Gastrocnemius medialis (tissue), 4 donors: ENCODE results near the gene CD8B2. TPM values are rescaled to one million over a fixed set of nuclear protein-coding genes. Genes with fewer than 3 reads are reported as not detected.
A peak's percentile ranks its signal among the peaks of the same experiment; 100 is the strongest.

Source experiments
- ATAC-seq, 2 donors: fragments of 150-250 bp; one replicate each; pipeline ENCODE4 v1.9.1; 2016
- DNase-seq, 2 donors: peaks; one replicate each; pipeline ENCODE4 v3.0.0-alpha.2; 2019
- H3K27ac ChIP-seq, 4 donors: fragments of 200-600 bp; sonication (generic); 1 replicate in 1 of 4; 2 replicates in 3 of 4; pipeline ENCODE4 v1.5.1; 2016 to 2018; ENCODE audit warnings: mild to moderate bottlenecking in 2 of 4, moderate library complexity in 1 of 4
- H3K27me3 ChIP-seq, 3 donors: fragments of 200-600 bp; sonication (generic) in 2 of 3; 1 replicate in 1 of 3; 2 replicates in 2 of 3; pipeline versions ENCODE4 v1.5.1 to v1.6.0; 2016 to 2019; ENCODE audit warnings: mild to moderate bottlenecking in 1 of 3, moderate library complexity in 1 of 3
- H3K36me3 ChIP-seq, 2 donors: fragments of 200-600 bp; sonication (generic) in 1 of 2; one replicate each; pipeline ENCODE4 v1.5.1; 2017 to 2018
- H3K4me1 ChIP-seq, 2 donors: fragments of 200-600 bp; sonication (generic) in 1 of 2; one replicate each; pipeline ENCODE4 v1.5.1; 2016 to 2017; ENCODE audit warnings: mild to moderate bottlenecking in 2 of 2
- H3K4me3 ChIP-seq, 4 donors: fragments of 200-600 bp; sonication (generic) in 3 of 4; 1 replicate in 1 of 4; 2 replicates in 3 of 4; pipeline ENCODE4 v1.5.1; 2016 to 2019; ENCODE audit warnings: mild to moderate bottlenecking in 2 of 4
- H3K9me3 ChIP-seq, 3 donors: fragments of 200-600 bp; sonication (generic) in 2 of 3; 1 replicate in 1 of 3; 2 replicates in 2 of 3; pipeline ENCODE4 v1.5.1; 2016 to 2019
- POLR2A ChIP-seq, 2 donors: fragments of 450-650 bp; IDR thresholded peaks; one replicate each; pipeline ENCODE4 v1.6.1; 2017; ENCODE audit warnings: antibody characterized with exemption in 2 of 2, mild to moderate bottlenecking in 2 of 2, moderate library complexity in 2 of 2
- in situ Hi-C, 4 donors: fragments of 200-750 bp; cut with MboI; loops; one replicate each; pipeline versions ENCODE4 v1.15.0 to v1.8.0; 2017; ENCODE audit warnings: low sequenced_read_pairs in 4 of 4
- intact Hi-C: fragments of 100-400 bp; cut with DNase I; formaldehyde crosslinking; loops from one replicate; pipeline ENCODE4 v1.15.1; 2023; ENCODE audit warnings: low total_unique reads
- total RNA-seq, 4 donors: library from RNA; depleted of rRNA; stranded (reverse); fragments of >200 nt; gene quantifications; one replicate each; pipeline versions ENCODE4 v1.1.0 to v1.2.3, GENCODE V29; 2016
- TF ChIP-seq, protein P1 (sequence below), 5 experiments: fragments of 450-650 bp in 3 of 5; fragments of 200-600 bp in 2 of 5; sonication (generic) in 2 of 5; IDR thresholded peaks in 4 of 5; conservative IDR thresholded peaks in 1 of 5; 1 replicate in 4 of 5; 2 replicates in 1 of 5; pipeline ENCODE4 v1.5.1; 2016 to 2019; ENCODE audit warnings: antibody characterized with exemption in 5 of 5, mild to moderate bottlenecking in 3 of 5, moderate library complexity in 3 of 5

Gene CD8B2
- total RNA-seq, 4 donors from 2014 or later: 0.07 TPM; not detected in 3

DNA sequence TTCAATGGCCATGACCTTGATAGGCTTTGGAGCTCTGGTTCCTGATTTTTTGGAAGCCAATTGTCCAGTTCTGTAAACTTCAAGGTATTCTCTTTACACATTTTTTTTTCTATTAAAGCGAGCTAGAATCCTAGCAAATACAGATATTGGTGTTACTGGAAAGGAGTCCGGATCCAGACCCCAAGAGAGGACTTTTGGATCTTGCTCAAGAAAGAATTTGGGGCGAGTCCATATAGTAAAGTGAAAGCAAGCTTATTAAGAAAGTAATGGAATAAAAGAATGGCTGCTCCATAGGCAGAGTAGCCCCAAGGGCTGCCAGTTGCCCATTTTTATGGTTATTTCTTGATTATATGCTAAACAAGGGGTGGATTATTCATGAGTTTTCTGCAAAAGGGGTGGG is 45.1 kb downstream of the CD8B2 start:
- no peaks in the 10 kb centered on the region for H3K9me3 ChIP-seq
- DNase-seq: no peak
- in situ Hi-C loops: no loop called here

DNA sequence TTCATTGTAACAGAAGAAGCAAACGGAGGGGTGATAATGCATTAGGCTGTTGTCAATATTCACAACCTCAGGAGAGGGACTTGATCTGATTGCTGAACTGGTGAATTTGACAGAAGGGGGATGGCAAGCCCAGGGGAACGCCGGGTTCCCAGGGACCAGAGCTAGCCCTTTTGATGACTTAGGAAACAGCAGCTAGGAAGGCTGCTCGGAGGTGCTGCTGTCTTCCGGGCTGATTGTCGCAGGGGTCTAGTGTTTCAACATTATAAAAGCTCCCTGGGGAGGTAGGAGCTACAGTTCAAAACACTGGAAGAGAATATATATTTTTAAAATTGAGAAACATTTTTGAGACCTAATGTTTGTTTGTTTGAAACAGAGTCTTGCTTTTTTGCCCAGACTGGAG is 47.3 kb downstream of the CD8B2 start:
- in situ Hi-C loops (no loop called here), intact Hi-C loops (no loop called here)
- H3K4me3 ChIP-seq: no peak overlapping the region
- no peaks in the 10 kb centered on the region for H3K9me3 ChIP-seq
- H3K27ac ChIP-seq: no peak overlapping the region
- no peaks in the 10 kb centered on the region for H3K4me1 ChIP-seq
- no peak for DNase-seq
- no peak for ATAC-seq
- H3K36me3 ChIP-seq: no peaks in the 10 kb centered on the region
- TF ChIP-seq, protein P1, sequence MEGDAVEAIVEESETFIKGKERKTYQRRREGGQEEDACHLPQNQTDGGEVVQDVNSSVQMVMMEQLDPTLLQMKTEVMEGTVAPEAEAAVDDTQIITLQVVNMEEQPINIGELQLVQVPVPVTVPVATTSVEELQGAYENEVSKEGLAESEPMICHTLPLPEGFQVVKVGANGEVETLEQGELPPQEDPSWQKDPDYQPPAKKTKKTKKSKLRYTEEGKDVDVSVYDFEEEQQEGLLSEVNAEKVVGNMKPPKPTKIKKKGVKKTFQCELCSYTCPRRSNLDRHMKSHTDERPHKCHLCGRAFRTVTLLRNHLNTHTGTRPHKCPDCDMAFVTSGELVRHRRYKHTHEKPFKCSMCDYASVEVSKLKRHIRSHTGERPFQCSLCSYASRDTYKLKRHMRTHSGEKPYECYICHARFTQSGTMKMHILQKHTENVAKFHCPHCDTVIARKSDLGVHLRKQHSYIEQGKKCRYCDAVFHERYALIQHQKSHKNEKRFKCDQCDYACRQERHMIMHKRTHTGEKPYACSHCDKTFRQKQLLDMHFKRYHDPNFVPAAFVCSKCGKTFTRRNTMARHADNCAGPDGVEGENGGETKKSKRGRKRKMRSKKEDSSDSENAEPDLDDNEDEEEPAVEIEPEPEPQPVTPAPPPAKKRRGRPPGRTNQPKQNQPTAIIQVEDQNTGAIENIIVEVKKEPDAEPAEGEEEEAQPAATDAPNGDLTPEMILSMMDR (IDR thresholded peaks at IDR 0.05 in 4 of 5, conservative IDR thresholded peaks at IDR 0.05 in 1 of 5): no peak
- H3K27me3 ChIP-seq: peaks cover 0 to 4% (median 4%) of the 10 kb centered on the region in 3 donors

More for the DNA sequence above, 45.1 kb downstream of the CD8B2 start:
- Histone ChIP-seq H3K4me3 (no peak overlapping the region), H3K36me3 (no peaks in the 10 kb centered on the region), H3K27ac (no peak overlapping the region), H3K4me1 (no peaks in the 10 kb centered on the region), H3K27me3 (peaks cover 0 to 4% (median 4%) of the 10 kb centered on the region in 3 donors)
- intact Hi-C loops: no loop called here
- no peak for ATAC-seq
- TF ChIP-seq, protein P1 (IDR thresholded peaks at IDR 0.05 in 4 of 5, conservative IDR thresholded peaks at IDR 0.05 in 1 of 5): no peak
- TF ChIP-seq POLR2A (IDR thresholded peaks at IDR 0.05): no peak

DNA sequence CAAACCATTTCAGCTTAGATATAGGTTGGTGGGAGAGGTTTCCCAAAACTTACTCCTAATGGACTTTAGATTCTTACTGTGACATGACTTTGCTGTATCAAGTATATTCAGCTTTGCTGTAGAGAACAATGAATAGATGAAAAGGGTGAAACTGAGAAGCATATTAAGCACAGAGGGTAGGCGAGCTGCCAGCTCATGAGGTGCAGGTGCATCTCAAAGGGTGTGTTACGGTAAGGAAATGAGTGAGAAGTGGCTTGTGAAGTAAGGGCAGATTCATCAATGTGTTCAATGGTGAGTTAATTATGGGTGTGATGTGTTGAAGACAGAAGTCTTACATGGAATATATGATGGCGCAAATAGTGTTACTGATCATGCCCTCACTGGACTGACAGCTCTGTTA is 49.3 kb downstream of the CD8B2 start:
- Histone ChIP-seq H3K27ac (no peak overlapping the region), H3K36me3 (no peaks in the 10 kb centered on the region), H3K4me1 (no peaks in the 10 kb centered on the region), H3K9me3 (no peaks in the 10 kb centered on the region), H3K27me3 (peaks cover 0 to 4% (median 4%) of the 10 kb centered on the region in 3 donors), H3K4me3 (no peak overlapping the region)
- DNase-seq: no peak
- no peak for ATAC-seq
- in situ Hi-C loops: no loop called here
- TF ChIP-seq, protein P1 (IDR thresholded peaks at IDR 0.05 in 4 of 5, conservative IDR thresholded peaks at IDR 0.05 in 1 of 5): no peak
- no peak for TF ChIP-seq POLR2A (IDR thresholded peaks at IDR 0.05)
- intact Hi-C loops: no loop called here

DNA sequence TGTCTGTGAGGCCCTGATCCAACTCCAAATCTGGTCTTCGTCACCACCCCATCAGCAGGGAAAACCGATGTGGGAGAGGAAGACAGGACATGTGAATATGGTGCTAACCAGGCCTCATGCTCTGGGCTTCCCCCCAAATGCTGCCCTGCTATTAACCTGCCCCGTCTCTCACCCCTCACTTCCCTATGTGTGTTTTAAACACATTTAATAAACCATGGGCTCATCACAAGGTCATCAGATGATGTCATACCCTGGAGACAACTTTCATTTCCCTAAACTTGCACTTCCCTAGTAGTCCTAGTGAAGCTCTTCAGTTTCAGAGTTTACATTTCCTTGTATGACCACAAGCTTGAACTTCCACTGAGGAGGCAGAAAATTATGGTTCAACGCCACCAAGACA is 49.9 kb downstream of the CD8B2 start:
- H3K4me3 ChIP-seq: no peak overlapping the region
- no peak overlapping the region for H3K27ac ChIP-seq
- DNase-seq: peak in 1 of 2 donors; percentile 21
- no peak for TF ChIP-seq POLR2A (IDR thresholded peaks at IDR 0.05)
- TF ChIP-seq, protein P1 (IDR thresholded peaks at IDR 0.05 in 4 of 5, conservative IDR thresholded peaks at IDR 0.05 in 1 of 5): no peak
- intact Hi-C loops: no loop called here
- ATAC-seq: peak in 1 of 2 donors; percentile 44
- peaks cover 0 to 4% (median 0%) of the 10 kb centered on the region in 3 donors for H3K27me3 ChIP-seq
- in situ Hi-C loops: no loop called here
- H3K36me3 ChIP-seq: no peaks in the 10 kb centered on the region
- H3K4me1 ChIP-seq: no peaks in the 10 kb centered on the region
- no peaks in the 10 kb centered on the region for H3K9me3 ChIP-seq

DNA sequence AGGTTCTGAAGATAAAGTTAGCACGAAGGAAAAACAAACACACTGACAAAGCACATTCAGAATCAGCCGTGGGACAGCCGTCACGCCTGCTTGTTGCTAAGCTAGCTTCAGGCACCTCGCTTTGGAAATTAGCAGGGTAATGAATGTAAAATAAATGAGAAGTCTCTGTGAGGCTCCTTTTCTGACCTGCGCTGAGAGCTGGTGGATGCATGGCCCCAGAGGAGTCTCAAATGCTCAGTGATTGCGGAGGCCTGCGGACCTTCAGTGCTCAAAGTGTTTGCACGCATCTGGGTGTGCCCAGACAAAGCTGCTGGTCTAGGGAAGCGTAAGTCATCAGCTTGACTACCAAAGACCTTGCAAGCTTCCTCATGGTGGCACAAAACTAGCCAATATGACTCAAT is 50.6 kb downstream of the CD8B2 start:
- TF ChIP-seq POLR2A (IDR thresholded peaks at IDR 0.05): no peak
- TF ChIP-seq, protein P1 (IDR thresholded peaks at IDR 0.05 in 4 of 5, conservative IDR thresholded peaks at IDR 0.05 in 1 of 5): no peak
- intact Hi-C loops (no loop called here), in situ Hi-C loops (no loop called here)
- Histone ChIP-seq H3K36me3 (no peaks in the 10 kb centered on the region), H3K4me1 (peaks cover 0 to under 1% of the 10 kb centered on the region in 2 donors), H3K4me3 (no peak overlapping the region), H3K9me3 (no peaks in the 10 kb centered on the region), H3K27ac (no peak overlapping the region), H3K27me3 (peaks cover 0 to 3% (median 0%) of the 10 kb centered on the region in 3 donors)
- no peak for DNase-seq
- ATAC-seq: no peak
